HEK293 (cell line): ENCODE data around the gene ALG3.

Experiments used
- CTCF ChIA-PET: fragments of 350-600 bp; formaldehyde crosslinking; extraction: SDS; loops from one replicate; lab custom pipeline; 2021; ENCODE audit warnings: antibody characterized with exemption; lab: Yijun Ruan, JAX
- POLR2A ChIA-PET: fragments of 300-600 bp; formaldehyde crosslinking; extraction: SDS; loops from one replicate; lab custom pipeline; 2020; ENCODE audit warnings: antibody characterized with exemption, inconsistent platforms; lab: Yijun Ruan, JAX
- H3K27ac ChIP-seq: fragments of 200-500 bp; sonication (Bioruptor generic); 2 replicates; pipeline ENCODE4 v1.5.1; 2014; ENCODE audit warnings: low read depth, low read length, control low read depth, inconsistent platforms; ENCODE audit errors: extremely low read depth
- H3K36me3 ChIP-seq, 2 experiments: fragments of 200-500 bp in 1 of 2; sonication (Bioruptor generic) in 1 of 2; 1 replicate in 1 of 2; 2 replicates in 1 of 2; pipeline ENCODE4 v1.5.1; 2014 to 2017; ENCODE audit warnings: inconsistent platforms in 2 of 2, low read length in 2 of 2; ENCODE audit not compliant: control insufficient read depth in 2 of 2, insufficient read depth in 1 of 2
- H3K4me1 ChIP-seq: fragments of 200-500 bp; sonication (Bioruptor generic); 2 replicates; pipeline ENCODE4 v1.5.1; 2014; ENCODE audit warnings: mild to moderate bottlenecking, low read length, inconsistent platforms; ENCODE audit not compliant: control insufficient read depth, insufficient read depth
- H3K4me3 ChIP-seq: 2 replicates; pipeline ENCODE4 v1.5.1; 2011; ENCODE audit warnings: low read depth, mild to moderate bottlenecking, control low read depth, low read length, moderate library complexity
- H3K9me3 ChIP-seq: fragments of 200-500 bp; sonication (Bioruptor generic); 2 replicates; pipeline ENCODE4 v1.5.1; 2014; ENCODE audit warnings: low read depth, low read length, inconsistent platforms; ENCODE audit not compliant: control insufficient read depth, insufficient read depth
- FEZF1 ChIP-seq: fragments of 450-650 bp; formaldehyde crosslinking; IDR thresholded peaks from 2 replicates; pipeline ENCODE4 v1.5.1; 2016; ENCODE audit warnings: missing biosample characterization, missing genetic modification characterization
- IKZF3 ChIP-seq: fragments of 450-650 bp; IDR thresholded peaks from 2 replicates; pipeline ENCODE4 v1.5.0; 2018; ENCODE audit warnings: missing biosample characterization, mild to moderate bottlenecking, missing genetic modification characterization, moderate library complexity
- KLF10 ChIP-seq: fragments of 450-650 bp; IDR thresholded peaks from 2 replicates; pipeline ENCODE4 v1.5.1; 2018; ENCODE audit warnings: missing biosample characterization, mild to moderate bottlenecking, missing genetic modification characterization
- KLF8 ChIP-seq: fragments of 450-650 bp; formaldehyde crosslinking; IDR thresholded peaks from 2 replicates; pipeline ENCODE4 v1.5.1; 2016; ENCODE audit warnings: missing biosample characterization, missing genetic modification characterization
- MZF1 ChIP-seq: fragments of 450-650 bp; formaldehyde crosslinking; IDR thresholded peaks from 2 replicates; pipeline ENCODE4 v1.5.1; 2017; ENCODE audit warnings: missing biosample characterization, missing genetic modification characterization, borderline replicate concordance
- SP2 ChIP-seq: fragments of 450-650 bp; formaldehyde crosslinking; IDR thresholded peaks from 2 replicates; pipeline ENCODE4 v1.5.1; 2016; ENCODE audit warnings: missing biosample characterization, missing genetic modification characterization
- TCF7L2 ChIP-seq: IDR thresholded peaks from 2 replicates; pipeline ENCODE4 v1.6.1; 2011; ENCODE audit warnings: low read depth, mild to moderate bottlenecking, inconsistent platforms, low read length, moderate library complexity, borderline replicate concordance
- ZNF112 ChIP-seq: fragments of 450-650 bp; formaldehyde crosslinking; IDR thresholded peaks from 2 replicates; pipeline ENCODE4 v1.5.0; 2017; ENCODE audit warnings: missing biosample characterization, missing genetic modification characterization
- ZNF174 ChIP-seq: fragments of 450-650 bp; formaldehyde crosslinking; IDR thresholded peaks from 2 replicates; pipeline ENCODE4 v1.5.0; 2017; ENCODE audit warnings: missing biosample characterization, mild to moderate bottlenecking, missing genetic modification characterization
- ZNF394 ChIP-seq: fragments of 450-650 bp; formaldehyde crosslinking; IDR thresholded peaks from 2 replicates; pipeline ENCODE4 v1.5.1; 2016; ENCODE audit warnings: missing biosample characterization, missing genetic modification characterization, mild to moderate bottlenecking, moderate library complexity, borderline replicate concordance
- ZNF426 ChIP-seq: fragments of 450-650 bp; formaldehyde crosslinking; IDR thresholded peaks from 2 replicates; pipeline ENCODE4 v1.5.1; 2017; ENCODE audit warnings: missing biosample characterization, missing genetic modification characterization, mild to moderate bottlenecking, inconsistent platforms, moderate library complexity
- ZNF501 ChIP-seq: fragments of 450-650 bp; formaldehyde crosslinking; IDR thresholded peaks from 2 replicates; pipeline ENCODE4 v1.5.1; 2016; ENCODE audit warnings: missing biosample characterization, missing genetic modification characterization
- ZNF548 ChIP-seq: fragments of 450-650 bp; formaldehyde crosslinking; IDR thresholded peaks from 2 replicates; pipeline ENCODE4 v1.5.1; 2016; ENCODE audit warnings: missing biosample characterization, missing genetic modification characterization
- ZXDB ChIP-seq: fragments of 450-650 bp; formaldehyde crosslinking; IDR thresholded peaks from 2 replicates; pipeline ENCODE4 v1.5.1; 2016; ENCODE audit warnings: missing biosample characterization, missing genetic modification characterization
- TF ChIP-seq, protein P1 (sequence below): fragments of 450-650 bp; IDR thresholded peaks from 2 replicates; pipeline ENCODE4 v1.5.1; 2018; ENCODE audit warnings: missing biosample characterization, mild to moderate bottlenecking, missing genetic modification characterization
- TF ChIP-seq, protein P2 (sequence below): fragments of 450-650 bp; formaldehyde crosslinking; optimal IDR thresholded peaks from 2 replicates; pipeline ENCODE3; 2016; ENCODE audit warnings: missing biosample characterization, mild to moderate bottlenecking, missing genetic modification characterization
- TF ChIP-seq, protein P3 (sequence below): fragments of 450-650 bp; formaldehyde crosslinking; IDR thresholded peaks from 2 replicates; pipeline ENCODE4 v1.5.1; 2016; ENCODE audit warnings: missing biosample characterization, missing genetic modification characterization, borderline replicate concordance

Gene ALG3

DNA sequence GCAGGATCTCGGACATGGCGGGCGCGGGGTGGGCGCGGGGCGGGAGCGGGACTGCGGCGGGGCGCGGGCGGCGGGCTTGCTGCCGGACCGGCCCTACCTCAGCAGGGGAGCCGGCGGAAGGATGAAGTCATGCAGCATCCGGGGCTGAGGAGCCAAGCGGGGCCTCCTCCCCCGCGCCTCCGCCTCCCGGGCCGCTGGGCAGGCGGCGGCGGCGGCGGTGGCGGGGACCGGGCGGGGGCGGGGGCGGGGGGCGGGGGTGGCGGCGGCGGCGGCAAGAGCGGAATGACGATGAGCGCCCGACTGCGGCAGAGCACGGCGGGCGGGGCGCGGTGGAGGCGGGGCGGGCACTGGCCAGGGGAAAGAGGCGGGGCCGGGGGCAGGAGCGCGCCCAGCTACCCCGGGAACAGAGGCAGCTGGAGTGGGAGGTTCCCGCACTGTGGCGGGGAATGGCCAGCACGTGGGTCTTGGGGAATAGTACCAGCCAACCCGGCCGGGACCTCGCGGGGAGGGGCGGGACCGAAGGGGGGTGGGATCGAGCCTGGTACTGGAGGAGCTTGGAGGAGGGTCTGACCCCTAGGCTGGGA is 12.6 kb upstream of the ALG3 start, which contains the start of gene CAMK2N2:
TSS of gene CAMK2N2 (minus strand) at position 284 of the 584 bp plus-strand sequence. CDS start at position 16, 268 bp downstream.
- Histone ChIP-seq H3K4me3 (peak within 1 kb of the TSS; percentile 50), H3K4me1 (no peaks in the 10 kb centered on the region; the same call in 1 of the 2 replicates), H3K36me3 (peaks cover 0 to 6% of the 10 kb centered on the region in 2 experiments; a peak in 1 of 3 replicates), H3K27ac (peak within 1 kb of the TSS; percentile 31; the same call in 1 of the 2 replicates), H3K9me3 (no peaks in the 10 kb centered on the region)
- TF ChIP-seq, protein P1, sequence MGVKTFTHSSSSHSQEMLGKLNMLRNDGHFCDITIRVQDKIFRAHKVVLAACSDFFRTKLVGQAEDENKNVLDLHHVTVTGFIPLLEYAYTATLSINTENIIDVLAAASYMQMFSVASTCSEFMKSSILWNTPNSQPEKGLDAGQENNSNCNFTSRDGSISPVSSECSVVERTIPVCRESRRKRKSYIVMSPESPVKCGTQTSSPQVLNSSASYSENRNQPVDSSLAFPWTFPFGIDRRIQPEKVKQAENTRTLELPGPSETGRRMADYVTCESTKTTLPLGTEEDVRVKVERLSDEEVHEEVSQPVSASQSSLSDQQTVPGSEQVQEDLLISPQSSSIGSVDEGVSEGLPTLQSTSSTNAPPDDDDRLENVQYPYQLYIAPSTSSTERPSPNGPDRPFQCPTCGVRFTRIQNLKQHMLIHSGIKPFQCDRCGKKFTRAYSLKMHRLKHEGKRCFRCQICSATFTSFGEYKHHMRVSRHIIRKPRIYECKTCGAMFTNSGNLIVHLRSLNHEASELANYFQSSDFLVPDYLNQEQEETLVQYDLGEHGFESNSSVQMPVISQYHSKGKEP (tag by site-specific recombination): no peak
- TF ChIP-seq ZXDB (tag by site-specific recombination) (no peak), IKZF3 (tag by site-specific recombination) (peak; percentile 52; the same call in 1 of the 2 replicates), ZNF394 (tag by site-specific recombination) (peak; percentile 21; the same call in 1 of the 2 replicates), TCF7L2 (no peak), SP2 (peak; percentile 81), ZNF112 (tag by site-specific recombination) (no peak), ZNF548 (tag by site-specific recombination) (no peak), MZF1 (tag by site-specific recombination) (no peak), ZNF426 (tag by site-specific recombination) (no peak), KLF10 (tag by site-specific recombination) (0 out of 2 replicates have a peak, but pooled peaks have one; percentile 69), ZNF501 (tag by site-specific recombination) (no peak), FEZF1 (tag by site-specific recombination) (peak; percentile 33; the same call in 1 of the 2 replicates), ZNF174 (tag by site-specific recombination) (no peak), KLF8 (tag by site-specific recombination) (peak; percentile 21; the same call in 1 of the 2 replicates)
- TF ChIP-seq, protein P2, sequence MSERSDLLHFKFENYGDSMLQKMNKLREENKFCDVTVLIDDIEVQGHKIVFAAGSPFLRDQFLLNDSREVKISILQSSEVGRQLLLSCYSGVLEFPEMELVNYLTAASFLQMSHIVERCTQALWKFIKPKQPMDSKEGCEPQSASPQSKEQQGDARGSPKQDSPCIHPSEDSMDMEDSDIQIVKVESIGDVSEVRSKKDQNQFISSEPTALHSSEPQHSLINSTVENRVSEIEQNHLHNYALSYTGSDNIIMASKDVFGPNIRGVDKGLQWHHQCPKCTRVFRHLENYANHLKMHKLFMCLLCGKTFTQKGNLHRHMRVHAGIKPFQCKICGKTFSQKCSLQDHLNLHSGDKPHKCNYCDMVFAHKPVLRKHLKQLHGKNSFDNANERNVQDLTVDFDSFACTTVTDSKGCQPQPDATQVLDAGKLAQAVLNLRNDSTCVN: peak; percentile 45
- TF ChIP-seq, protein P3, sequence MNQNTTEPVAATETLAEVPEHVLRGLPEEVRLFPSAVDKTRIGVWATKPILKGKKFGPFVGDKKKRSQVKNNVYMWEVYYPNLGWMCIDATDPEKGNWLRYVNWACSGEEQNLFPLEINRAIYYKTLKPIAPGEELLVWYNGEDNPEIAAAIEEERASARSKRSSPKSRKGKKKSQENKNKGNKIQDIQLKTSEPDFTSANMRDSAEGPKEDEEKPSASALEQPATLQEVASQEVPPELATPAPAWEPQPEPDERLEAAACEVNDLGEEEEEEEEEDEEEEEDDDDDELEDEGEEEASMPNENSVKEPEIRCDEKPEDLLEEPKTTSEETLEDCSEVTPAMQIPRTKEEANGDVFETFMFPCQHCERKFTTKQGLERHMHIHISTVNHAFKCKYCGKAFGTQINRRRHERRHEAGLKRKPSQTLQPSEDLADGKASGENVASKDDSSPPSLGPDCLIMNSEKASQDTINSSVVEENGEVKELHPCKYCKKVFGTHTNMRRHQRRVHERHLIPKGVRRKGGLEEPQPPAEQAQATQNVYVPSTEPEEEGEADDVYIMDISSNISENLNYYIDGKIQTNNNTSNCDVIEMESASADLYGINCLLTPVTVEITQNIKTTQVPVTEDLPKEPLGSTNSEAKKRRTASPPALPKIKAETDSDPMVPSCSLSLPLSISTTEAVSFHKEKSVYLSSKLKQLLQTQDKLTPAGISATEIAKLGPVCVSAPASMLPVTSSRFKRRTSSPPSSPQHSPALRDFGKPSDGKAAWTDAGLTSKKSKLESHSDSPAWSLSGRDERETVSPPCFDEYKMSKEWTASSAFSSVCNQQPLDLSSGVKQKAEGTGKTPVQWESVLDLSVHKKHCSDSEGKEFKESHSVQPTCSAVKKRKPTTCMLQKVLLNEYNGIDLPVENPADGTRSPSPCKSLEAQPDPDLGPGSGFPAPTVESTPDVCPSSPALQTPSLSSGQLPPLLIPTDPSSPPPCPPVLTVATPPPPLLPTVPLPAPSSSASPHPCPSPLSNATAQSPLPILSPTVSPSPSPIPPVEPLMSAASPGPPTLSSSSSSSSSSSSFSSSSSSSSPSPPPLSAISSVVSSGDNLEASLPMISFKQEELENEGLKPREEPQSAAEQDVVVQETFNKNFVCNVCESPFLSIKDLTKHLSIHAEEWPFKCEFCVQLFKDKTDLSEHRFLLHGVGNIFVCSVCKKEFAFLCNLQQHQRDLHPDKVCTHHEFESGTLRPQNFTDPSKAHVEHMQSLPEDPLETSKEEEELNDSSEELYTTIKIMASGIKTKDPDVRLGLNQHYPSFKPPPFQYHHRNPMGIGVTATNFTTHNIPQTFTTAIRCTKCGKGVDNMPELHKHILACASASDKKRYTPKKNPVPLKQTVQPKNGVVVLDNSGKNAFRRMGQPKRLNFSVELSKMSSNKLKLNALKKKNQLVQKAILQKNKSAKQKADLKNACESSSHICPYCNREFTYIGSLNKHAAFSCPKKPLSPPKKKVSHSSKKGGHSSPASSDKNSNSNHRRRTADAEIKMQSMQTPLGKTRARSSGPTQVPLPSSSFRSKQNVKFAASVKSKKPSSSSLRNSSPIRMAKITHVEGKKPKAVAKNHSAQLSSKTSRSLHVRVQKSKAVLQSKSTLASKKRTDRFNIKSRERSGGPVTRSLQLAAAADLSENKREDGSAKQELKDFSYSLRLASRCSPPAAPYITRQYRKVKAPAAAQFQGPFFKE (tag by site-specific recombination): no peak
- CTCF ChIA-PET: interaction anchor here (0.6 to 1.3 kb wide), 3 partner anchors 12 to 117 kb away, joined by 3 read pairs; partner anchors contain the start of gene EEF1AKMT4
- POLR2A ChIA-PET: interaction anchor here (0.6 to 1.2 kb wide), 4 partner anchors 21 to 278 kb away, joined by 3 to 7 read pairs (median 4); no protein-coding TSS in a partner anchor
